Ishikawa (cell line): ENCODE results near the gene ZMYND11.

Experiments used
- CEBPB ChIP-seq: IDR thresholded peaks from 2 replicates; pipeline ENCODE4 v1.6.1; 2012
- CREB1 ChIP-seq: IDR thresholded peaks from 2 replicates; pipeline ENCODE4 v1.6.1; 2012; ENCODE audit warnings: low read depth
- EGR1 ChIP-seq: IDR thresholded peaks from 2 replicates; pipeline ENCODE4 v1.6.1; 2012
- EP300 ChIP-seq: IDR thresholded peaks from 2 replicates; pipeline ENCODE4 v1.6.1; 2012; ENCODE audit warnings: borderline replicate concordance
- FOXM1 ChIP-seq: IDR thresholded peaks from 2 replicates; pipeline ENCODE4 v1.6.1; 2012; ENCODE audit warnings: low read depth, borderline replicate concordance
- MAX ChIP-seq: IDR thresholded peaks from 2 replicates; pipeline ENCODE4 v1.6.1; 2012
- NFIC ChIP-seq: IDR thresholded peaks from 2 replicates; pipeline ENCODE4 v1.6.1; 2012
- RAD21 ChIP-seq: IDR thresholded peaks from 2 replicates; pipeline ENCODE4 v1.6.1; 2012; ENCODE audit warnings: low read depth
- TAF1 ChIP-seq: IDR thresholded peaks from 2 replicates; pipeline ENCODE4 v1.6.1; 2012; ENCODE audit warnings: low read depth, mild to moderate bottlenecking
- TCF12 ChIP-seq: IDR thresholded peaks from 2 replicates; pipeline ENCODE4 v1.6.1; 2012; ENCODE audit warnings: low read depth
- TEAD4 ChIP-seq: IDR thresholded peaks from 2 replicates; pipeline ENCODE4 v1.6.1; 2012
- YY1 ChIP-seq: IDR thresholded peaks from 2 replicates; pipeline ENCODE4 v1.6.1; 2012; ENCODE audit warnings: low read depth
- ZBTB7A ChIP-seq: IDR thresholded peaks from 2 replicates; pipeline ENCODE4 v1.6.1; 2012; ENCODE audit warnings: low read depth
- TF ChIP-seq, protein P1 (sequence below): IDR thresholded peaks from 2 replicates; pipeline ENCODE4 v1.6.1; 2012
- TF ChIP-seq, protein P2 (sequence below): IDR thresholded peaks from 2 replicates; pipeline ENCODE4 v1.6.1; 2012; ENCODE audit warnings: low read depth, mild to moderate bottlenecking

ZMYND11 gene

GRCh38 chr10:285216-285615, 150.0 kb downstream of the ZMYND11 start:
- TF ChIP-seq, protein P1, sequence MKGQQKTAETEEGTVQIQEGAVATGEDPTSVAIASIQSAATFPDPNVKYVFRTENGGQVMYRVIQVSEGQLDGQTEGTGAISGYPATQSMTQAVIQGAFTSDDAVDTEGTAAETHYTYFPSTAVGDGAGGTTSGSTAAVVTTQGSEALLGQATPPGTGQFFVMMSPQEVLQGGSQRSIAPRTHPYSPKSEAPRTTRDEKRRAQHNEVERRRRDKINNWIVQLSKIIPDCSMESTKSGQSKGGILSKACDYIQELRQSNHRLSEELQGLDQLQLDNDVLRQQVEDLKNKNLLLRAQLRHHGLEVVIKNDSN = no peak
- TF ChIP-seq TCF12 = no peak
- TF ChIP-seq FOXM1 = no peak
- TF ChIP-seq, protein P2, sequence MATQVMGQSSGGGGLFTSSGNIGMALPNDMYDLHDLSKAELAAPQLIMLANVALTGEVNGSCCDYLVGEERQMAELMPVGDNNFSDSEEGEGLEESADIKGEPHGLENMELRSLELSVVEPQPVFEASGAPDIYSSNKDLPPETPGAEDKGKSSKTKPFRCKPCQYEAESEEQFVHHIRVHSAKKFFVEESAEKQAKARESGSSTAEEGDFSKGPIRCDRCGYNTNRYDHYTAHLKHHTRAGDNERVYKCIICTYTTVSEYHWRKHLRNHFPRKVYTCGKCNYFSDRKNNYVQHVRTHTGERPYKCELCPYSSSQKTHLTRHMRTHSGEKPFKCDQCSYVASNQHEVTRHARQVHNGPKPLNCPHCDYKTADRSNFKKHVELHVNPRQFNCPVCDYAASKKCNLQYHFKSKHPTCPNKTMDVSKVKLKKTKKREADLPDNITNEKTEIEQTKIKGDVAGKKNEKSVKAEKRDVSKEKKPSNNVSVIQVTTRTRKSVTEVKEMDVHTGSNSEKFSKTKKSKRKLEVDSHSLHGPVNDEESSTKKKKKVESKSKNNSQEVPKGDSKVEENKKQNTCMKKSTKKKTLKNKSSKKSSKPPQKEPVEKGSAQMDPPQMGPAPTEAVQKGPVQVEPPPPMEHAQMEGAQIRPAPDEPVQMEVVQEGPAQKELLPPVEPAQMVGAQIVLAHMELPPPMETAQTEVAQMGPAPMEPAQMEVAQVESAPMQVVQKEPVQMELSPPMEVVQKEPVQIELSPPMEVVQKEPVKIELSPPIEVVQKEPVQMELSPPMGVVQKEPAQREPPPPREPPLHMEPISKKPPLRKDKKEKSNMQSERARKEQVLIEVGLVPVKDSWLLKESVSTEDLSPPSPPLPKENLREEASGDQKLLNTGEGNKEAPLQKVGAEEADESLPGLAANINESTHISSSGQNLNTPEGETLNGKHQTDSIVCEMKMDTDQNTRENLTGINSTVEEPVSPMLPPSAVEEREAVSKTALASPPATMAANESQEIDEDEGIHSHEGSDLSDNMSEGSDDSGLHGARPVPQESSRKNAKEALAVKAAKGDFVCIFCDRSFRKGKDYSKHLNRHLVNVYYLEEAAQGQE = no peak
- TF ChIP-seq TEAD4 = no peak
- no peak for TF ChIP-seq YY1
- no peak for TF ChIP-seq RAD21
- TF ChIP-seq EGR1 = no peak
- TF ChIP-seq NFIC = no peak
- no peak for TF ChIP-seq CREB1
- TF ChIP-seq TAF1 = no peak
- no peak for TF ChIP-seq CEBPB
- TF ChIP-seq ZBTB7A = no peak
- no peak for TF ChIP-seq MAX
- TF ChIP-seq EP300 = no peak

DNA sequence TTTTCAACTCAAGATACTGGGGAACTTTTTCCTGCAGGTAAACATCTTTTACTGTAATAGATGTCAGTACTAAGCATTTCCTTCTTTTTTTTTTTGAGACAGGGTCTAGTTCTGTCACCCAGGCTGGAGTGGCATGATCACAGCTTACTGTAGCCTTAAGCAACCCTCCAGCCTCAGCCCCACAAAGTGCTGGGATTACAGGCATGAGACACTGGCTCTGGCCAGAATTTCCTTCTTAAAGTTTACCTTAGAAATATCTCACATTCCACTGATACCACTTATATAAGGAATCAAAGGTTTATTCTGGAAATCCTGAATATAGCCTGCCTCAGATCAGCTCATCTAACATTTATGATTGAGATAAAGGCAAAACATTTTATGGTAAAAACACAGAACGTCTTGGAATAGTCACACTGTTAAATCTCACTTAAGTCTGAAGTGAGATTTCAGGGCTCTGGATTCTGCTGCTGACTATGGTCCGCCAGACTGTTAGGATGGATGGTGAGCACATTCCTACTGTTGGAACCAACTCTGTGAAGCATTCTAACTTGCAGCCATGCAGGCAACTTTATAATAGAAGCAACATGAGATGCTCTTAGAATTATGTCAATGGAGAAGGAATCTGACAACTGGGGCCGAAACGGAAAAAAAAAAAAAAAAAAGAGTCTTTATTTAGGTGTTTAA, 151.9 kb downstream of the ZMYND11 start:
- TF ChIP-seq YY1 (no peak), ZBTB7A (no peak), RAD21 (no peak), EGR1 (no peak), MAX (no peak), NFIC (no peak), FOXM1 (no peak), TAF1 (no peak), TCF12 (no peak), TEAD4 (no peak), CEBPB (no peak), CREB1 (no peak), EP300 (no peak)
- TF ChIP-seq, protein P2 = no peak
- TF ChIP-seq, protein P1 = no peak

DNA sequence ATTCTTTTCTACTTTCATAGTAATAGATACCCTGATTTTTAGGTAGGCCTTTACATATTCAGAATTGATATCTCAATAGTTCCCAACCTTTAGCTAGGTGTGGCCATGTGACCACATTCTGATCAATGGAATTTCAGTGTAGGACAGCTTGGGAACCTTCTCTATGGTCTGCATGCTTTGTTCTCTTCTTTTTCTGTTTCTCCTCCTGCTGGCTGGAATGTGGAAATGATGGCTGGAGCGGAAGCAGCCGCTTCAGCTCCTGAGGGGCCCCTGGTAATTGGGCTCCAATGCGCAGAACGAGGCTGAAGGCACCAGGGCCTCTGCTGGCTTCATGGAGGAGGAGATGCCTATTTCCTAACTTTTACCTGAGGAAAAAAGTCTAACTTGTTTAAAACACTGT, 152.6 kb downstream of the ZMYND11 start:
- TF ChIP-seq TEAD4 (peak; percentile 81), RAD21 (no peak)

- TF ChIP-seq TAF1 (no peak), TEAD4 (no peak), YY1 (no peak), CEBPB (no peak), RAD21 (no peak), CREB1 (no peak), NFIC (no peak), ZBTB7A (no peak), TCF12 (no peak), EGR1 (no peak), EP300 (no peak), FOXM1 (no peak), MAX (no peak)
- TF ChIP-seq, protein P1 = no peak
- TF ChIP-seq, protein P2 = no peak
These were observed 153.3 kb downstream of the ZMYND11 start for GRCh38 chr10:288316-289200.
